ENCODE results near the gene UNKL.

UNKL gene

GRCh38 chr16:1398351-1398750 is 16.2 kb downstream of the UNKL start:
- Histone ChIP-seq H3K9me3 (ENCODE audit: insufficient read depth, low read length) (no peaks in the 10 kb centered on the region), H3K27ac (ENCODE audit: low read depth, low read length) (no peak overlapping the region), H3K9me2 (replicated peaks; ENCODE audit: insufficient read depth, low read length) (no peaks in the 10 kb centered on the region), H3F3A (ENCODE audit: insufficient read depth) (no peaks in the 10 kb centered on the region), H3K79me2 (ENCODE audit: insufficient read depth, low read length) (no peaks in the 10 kb centered on the region), H3K36me3 (ENCODE audit: low read length) (no peaks in the 10 kb centered on the region), H3K4me3 (ENCODE audit: insufficient read depth, low read length, poor library complexity, severe bottlenecking) (no peak overlapping the region), H3K27me3 (ENCODE audit: low read length) (no peaks in the 10 kb centered on the region), H4K20me1 (ENCODE audit: low read depth, low read length) (no peaks in the 10 kb centered on the region), H2AFZ (ENCODE audit: low read depth, low read length, severe bottlenecking) (no peak overlapping the region), H3K4me2 (ENCODE audit: low read depth, low read length, poor library complexity, severe bottlenecking) (no peak overlapping the region), H3K9ac (ENCODE audit: low read length) (no peak overlapping the region)
- TF ChIP-seq, protein P1, sequence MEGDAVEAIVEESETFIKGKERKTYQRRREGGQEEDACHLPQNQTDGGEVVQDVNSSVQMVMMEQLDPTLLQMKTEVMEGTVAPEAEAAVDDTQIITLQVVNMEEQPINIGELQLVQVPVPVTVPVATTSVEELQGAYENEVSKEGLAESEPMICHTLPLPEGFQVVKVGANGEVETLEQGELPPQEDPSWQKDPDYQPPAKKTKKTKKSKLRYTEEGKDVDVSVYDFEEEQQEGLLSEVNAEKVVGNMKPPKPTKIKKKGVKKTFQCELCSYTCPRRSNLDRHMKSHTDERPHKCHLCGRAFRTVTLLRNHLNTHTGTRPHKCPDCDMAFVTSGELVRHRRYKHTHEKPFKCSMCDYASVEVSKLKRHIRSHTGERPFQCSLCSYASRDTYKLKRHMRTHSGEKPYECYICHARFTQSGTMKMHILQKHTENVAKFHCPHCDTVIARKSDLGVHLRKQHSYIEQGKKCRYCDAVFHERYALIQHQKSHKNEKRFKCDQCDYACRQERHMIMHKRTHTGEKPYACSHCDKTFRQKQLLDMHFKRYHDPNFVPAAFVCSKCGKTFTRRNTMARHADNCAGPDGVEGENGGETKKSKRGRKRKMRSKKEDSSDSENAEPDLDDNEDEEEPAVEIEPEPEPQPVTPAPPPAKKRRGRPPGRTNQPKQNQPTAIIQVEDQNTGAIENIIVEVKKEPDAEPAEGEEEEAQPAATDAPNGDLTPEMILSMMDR (IDR thresholded peaks at IDR 0.05; ENCODE audit: insufficient read depth, low read length, poor library complexity, severe bottlenecking) = no peak
- no peak for TF ChIP-seq EZH2phosphoT487 (conservative IDR thresholded peaks at IDR 0.05; ENCODE audit: low read length)

DNA sequence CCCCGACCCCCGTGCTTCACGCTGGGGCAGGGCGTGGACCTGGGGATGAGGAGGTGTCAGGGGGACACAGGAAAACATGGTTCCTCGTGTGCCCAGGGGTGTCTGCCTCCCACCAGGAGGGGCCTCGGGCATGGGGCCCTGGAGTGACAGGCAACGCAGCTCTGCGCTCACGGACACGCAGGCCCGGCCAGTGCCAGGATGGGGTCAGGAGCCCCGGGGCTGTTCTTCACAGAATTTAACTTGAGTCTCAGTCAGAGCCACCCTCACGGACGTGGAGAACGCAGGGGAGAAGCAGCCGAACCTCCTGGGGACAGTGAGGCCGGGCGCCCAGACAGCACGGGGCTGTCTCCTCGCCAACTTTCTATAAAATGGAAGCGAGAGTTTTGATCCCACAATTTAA is 16.7 kb downstream of the UNKL start:
- Histone ChIP-seq H3K4me3 (ENCODE audit: insufficient read depth, low read length, poor library complexity, severe bottlenecking) (no peak overlapping the region), H3K36me3 (ENCODE audit: low read length) (no peaks in the 10 kb centered on the region), H3K4me2 (ENCODE audit: low read depth, low read length, poor library complexity, severe bottlenecking) (no peak overlapping the region), H3F3A (ENCODE audit: insufficient read depth) (no peaks in the 10 kb centered on the region), H3K9ac (ENCODE audit: low read length) (no peak overlapping the region), H3K9me2 (replicated peaks; ENCODE audit: insufficient read depth, low read length) (no peaks in the 10 kb centered on the region), H2AFZ (ENCODE audit: low read depth, low read length, severe bottlenecking) (no peak overlapping the region), H3K79me2 (ENCODE audit: insufficient read depth, low read length) (no peaks in the 10 kb centered on the region), H3K27me3 (ENCODE audit: low read length) (no peaks in the 10 kb centered on the region), H3K27ac (ENCODE audit: low read depth, low read length) (no peak overlapping the region), H3K9me3 (ENCODE audit: insufficient read depth, low read length) (no peaks in the 10 kb centered on the region), H4K20me1 (ENCODE audit: low read depth, low read length) (no peaks in the 10 kb centered on the region)
- TF ChIP-seq EZH2phosphoT487 (conservative IDR thresholded peaks at IDR 0.05; ENCODE audit: low read length) = no peak
- TF ChIP-seq, protein P1 (IDR thresholded peaks at IDR 0.05; ENCODE audit: insufficient read depth, low read length, poor library complexity, severe bottlenecking) = no peak

DNA sequence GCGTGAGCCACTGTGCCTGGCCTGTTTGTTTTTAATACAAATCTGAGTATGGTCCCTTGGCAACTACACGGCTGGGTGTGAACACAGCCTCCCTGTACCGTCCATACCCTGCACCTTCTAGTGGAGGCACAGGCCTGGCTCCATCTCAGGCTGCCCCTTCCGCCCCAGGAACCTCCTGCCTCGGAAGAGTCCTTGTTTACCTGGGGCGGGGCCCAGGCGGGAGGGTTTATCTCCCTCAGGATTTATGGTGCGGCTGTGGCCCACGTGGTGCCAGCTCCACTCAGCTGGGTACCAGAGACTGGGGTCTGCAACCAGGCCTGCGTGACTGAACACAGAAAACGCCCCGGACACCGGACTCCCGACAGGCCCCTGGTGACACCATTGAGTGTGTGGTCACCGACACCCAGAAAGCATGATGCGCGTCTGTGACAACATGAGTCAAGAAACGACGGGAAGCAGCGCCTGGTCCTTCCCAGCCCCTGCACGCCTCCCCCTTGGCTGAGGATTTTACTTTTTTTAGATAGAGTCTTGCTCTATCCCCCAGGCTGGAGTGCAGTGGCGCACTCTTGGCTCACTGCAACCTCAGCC is 19.0 kb downstream of the UNKL start:
- H2AFZ ChIP-seq (ENCODE audit: low read depth, low read length, severe bottlenecking) = no peak overlapping the region
- H3K4me2 ChIP-seq (ENCODE audit: low read depth, low read length, poor library complexity, severe bottlenecking) = no peak overlapping the region
- no peak overlapping the region for H3K4me3 ChIP-seq (ENCODE audit: insufficient read depth, low read length, poor library complexity, severe bottlenecking)
- no peaks in the 10 kb centered on the region for H4K20me1 ChIP-seq (ENCODE audit: low read depth, low read length)
- H3K27me3 ChIP-seq (ENCODE audit: low read length) = no peaks in the 10 kb centered on the region
- no peak overlapping the region for H3K9ac ChIP-seq (ENCODE audit: low read length)
- H3F3A ChIP-seq (ENCODE audit: insufficient read depth) = no peaks in the 10 kb centered on the region
- no peaks in the 10 kb centered on the region for H3K79me2 ChIP-seq (ENCODE audit: insufficient read depth, low read length)
- H3K9me3 ChIP-seq (ENCODE audit: insufficient read depth, low read length) = no peaks in the 10 kb centered on the region
- H3K36me3 ChIP-seq (ENCODE audit: low read length) = no peaks in the 10 kb centered on the region
- no peaks in the 10 kb centered on the region for H3K9me2 ChIP-seq (replicated peaks; ENCODE audit: insufficient read depth, low read length)
- H3K27ac ChIP-seq (ENCODE audit: low read depth, low read length) = no peak overlapping the region
- TF ChIP-seq, protein P1 (IDR thresholded peaks at IDR 0.05; ENCODE audit: insufficient read depth, low read length, poor library complexity, severe bottlenecking) = no peak
- TF ChIP-seq EZH2phosphoT487 (conservative IDR thresholded peaks at IDR 0.05; ENCODE audit: low read length) = no peak
